Ishikawa (cell line): ENCODE results near the gene NPBWR2.

Experiments used
- EP300 ChIP-seq: IDR thresholded peaks from 2 replicates; pipeline ENCODE4 v1.6.1; 2012; ENCODE audit warnings: borderline replicate concordance
- FOXM1 ChIP-seq: IDR thresholded peaks from 2 replicates; pipeline ENCODE4 v1.6.1; 2012; ENCODE audit warnings: low read depth, borderline replicate concordance
- YY1 ChIP-seq: IDR thresholded peaks from 2 replicates; pipeline ENCODE4 v1.6.1; 2012; ENCODE audit warnings: low read depth

DNA sequence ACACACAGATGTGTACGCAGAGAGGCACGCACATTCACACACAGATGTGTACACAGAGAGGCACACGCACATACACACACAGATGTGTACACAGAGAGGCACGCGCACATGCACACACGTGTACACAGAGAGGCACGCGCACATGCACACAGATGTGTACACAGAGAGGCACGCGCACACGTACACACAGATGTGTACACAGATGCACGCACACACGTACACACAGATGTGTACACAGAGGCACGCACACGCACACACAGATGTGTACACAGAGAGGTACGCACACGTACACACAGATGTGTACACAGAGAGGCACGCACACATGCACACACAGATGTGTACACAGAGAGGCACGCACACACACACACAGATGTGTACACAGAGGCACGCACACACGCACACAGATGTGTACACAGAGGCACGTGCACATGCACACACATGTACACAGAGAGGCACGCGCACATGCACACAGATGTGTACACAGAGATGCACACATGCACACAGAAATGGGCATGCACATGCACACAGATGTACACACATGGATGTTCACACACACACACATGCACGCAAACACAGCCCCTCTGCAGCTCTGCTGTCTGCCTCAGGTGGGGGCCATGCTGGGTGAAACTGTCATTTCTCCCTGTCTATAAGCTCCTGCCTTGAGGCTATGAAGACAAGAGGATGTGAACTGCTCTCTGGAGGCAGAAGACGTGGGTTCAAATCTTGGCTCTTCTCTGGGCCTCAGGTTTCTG, 42.6 kb upstream of the NPBWR2 start:
- TF ChIP-seq EP300 (no peak), YY1 (no peak), FOXM1 (no peak)
